Adrenal gland (tissue), 12 donors: ENCODE results near the gene SERAC1. TPM values are rescaled to one million over a fixed set of nuclear protein-coding genes. Genes with fewer than 3 reads are reported as not detected.

Experiments
- DNase-seq, 7 donors: peaks; one replicate each; pipeline ENCODE4 v3.0.0-alpha.2; 2019 to 2020
- H3K27ac ChIP-seq, 5 donors: fragments of 200-600 bp; sonication (generic) in 4 of 5; 1 replicate in 3 of 5; 2 replicates in 2 of 5; pipeline versions ENCODE4 v1.5.1 to v1.8.0; 2016 to 2020; ENCODE audit warnings: mild to moderate bottlenecking in 1 of 5
- H3K27me3 ChIP-seq: fragments of 200-600 bp; 2 replicates; pipeline ENCODE4 v1.8.0; 2021
- H3K36me3 ChIP-seq, 2 donors: fragments of 200-600 bp; replicated peaks in 1 of 2; 1 replicate in 1 of 2; 2 replicates in 1 of 2; pipeline versions ENCODE4 v1.5.1 to v1.8.0; 2018 to 2022
- H3K4me1 ChIP-seq, 2 donors: fragments of 200-600 bp; replicated peaks in 1 of 2; 1 replicate in 1 of 2; 2 replicates in 1 of 2; pipeline versions ENCODE4 v1.5.1 to v1.8.0; 2018 to 2021
- H3K4me3 ChIP-seq, 4 donors: fragments of 200-600 bp; sonication (generic) in 3 of 4; one replicate each; pipeline ENCODE4 v1.5.1; 2016 to 2018
- H3K9me3 ChIP-seq, 3 donors: fragments of 200-600 bp; sonication (generic) in 1 of 3; replicated peaks in 1 of 3; 1 replicate in 2 of 3; 2 replicates in 1 of 3; pipeline versions ENCODE4 v1.5.1 to v1.8.0; 2016 to 2021
- POLR2A ChIP-seq, 2 donors: fragments of 450-650 bp; IDR thresholded peaks; one replicate each; pipeline ENCODE4 v1.6.1; 2017; ENCODE audit warnings: antibody characterized with exemption in 2 of 2, mild to moderate bottlenecking in 2 of 2, moderate library complexity in 1 of 2
- WGBS, 4 donors: extraction: QIAGEN DNeasy Blood & Tissue Kit in 2 of 4; methylation state at CpG; one replicate each; pipeline versions ENCODE4 v1.1.5 to v1.1.7; 2013 to 2017; 5-methylcytosine and 5-hydroxymethylcytosine counted together
- intact Hi-C, 2 donors: fragments of 100-400 bp; cut with DNase I; formaldehyde crosslinking; loops; one replicate each; pipeline versions ENCODE4 v1.14.1 to v1.15.0; 2022 to 2023
- polyA plus RNA-seq, 3 donors: library from polyadenylated mRNA; stranded (reverse); fragments of 200-250 nt in 2 of 3; fragments of 350-450 nt in 1 of 3; fragmentation: Illumina TruSeq in 1 of 3; extraction: RNeasy Lipid Tissue Mini Kit (QIAGEN cat#74804) in 1 of 3; gene quantifications; one replicate each; pipeline ENCODE4 v1.2.3, GENCODE V29; 2013 to 2014
- total RNA-seq, 9 donors: library from RNA; depleted of rRNA in 4 of 9; stranded (reverse); fragments of >200 nt in 4 of 9; fragments of 120-200 nt in 1 of 9; fragmentation: NEBNext Ultra II Directional in 1 of 9; extraction: Animal tissue kit (Norgen Biotek cat#: 25700) in 1 of 9; gene quantifications; one replicate each; pipeline versions ENCODE4 v1.1.0 to v1.2.4, GENCODE V29; 2013 to 2023
- TF ChIP-seq, protein P1 (sequence below), 6 experiments: fragments of 450-650 bp in 4 of 6; fragments of 200-600 bp in 2 of 6; sonication (generic) in 1 of 6; IDR thresholded peaks; 1 replicate in 5 of 6; 2 replicates in 1 of 6; pipeline versions ENCODE4 v1.5.1 to v1.8.0; 2016 to 2021; ENCODE audit warnings: antibody characterized with exemption in 6 of 6, mild to moderate bottlenecking in 2 of 6, moderate library complexity in 1 of 6
- donor health status: healthy with polysubstance abuse.
- donor health status: Bipolar disorder and iron deficiency.
- donor health status: DM: yes; HTN: yes; CAD: no.
- donor health status: DM: no; HTN: no; CAD: no.
- donor health status: DM: no; HTN: no; CAD: no.
- donor health status: DM: yes; HTN: yes; CAD: no.

Gene SERAC1
- total and polyA plus RNA-seq, 12 donors = 5.0 to 20.0 (median 17.1) TPM

DNA sequence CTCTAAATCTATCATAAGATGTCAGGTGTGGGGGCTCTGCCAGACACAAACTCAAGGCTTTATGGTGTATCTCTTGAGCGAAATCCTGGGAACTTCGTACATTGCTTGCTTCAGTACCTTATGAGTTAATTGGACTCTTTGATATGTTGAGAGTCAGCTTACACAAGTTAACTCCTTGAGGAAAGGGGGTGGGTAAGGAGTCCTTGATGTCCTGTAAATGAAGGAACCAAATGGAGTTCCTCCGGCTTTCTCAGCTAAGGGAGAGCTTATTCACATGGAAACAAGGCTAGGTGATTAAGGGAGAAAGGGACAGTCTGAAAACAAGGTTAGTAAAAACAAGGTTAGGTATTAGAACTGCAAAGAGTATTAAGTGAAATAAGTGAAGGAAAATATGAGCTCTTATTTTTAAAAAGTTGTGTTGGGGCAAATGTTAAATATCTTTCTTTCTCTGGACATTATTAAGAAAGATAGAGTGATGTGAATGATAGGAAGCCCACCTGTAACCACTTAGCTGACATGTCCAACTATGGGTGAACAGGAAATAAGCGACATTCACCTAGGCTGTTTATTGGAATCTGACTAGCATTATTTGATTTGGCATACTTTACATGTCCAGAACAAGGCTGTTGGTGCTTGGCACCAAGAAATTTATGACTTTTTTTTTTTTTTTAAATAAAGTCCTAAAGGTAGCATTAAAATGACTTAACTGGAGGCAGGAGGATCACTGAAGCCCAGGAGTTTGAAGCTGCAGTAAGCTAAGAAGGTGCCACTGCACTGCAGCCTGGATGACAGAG lies 26.6 kb upstream of the SERAC1 start:
- intact Hi-C loops = no loop called here
- Histone ChIP-seq H3K4me3 (no peak overlapping the region), H3K27ac (no peak overlapping the region), H3K27me3 (no peaks in the 10 kb centered on the region), H3K4me1 (peaks cover 0 to 11% of the 10 kb centered on the region in 2 donors), H3K36me3 (no peaks in the 10 kb centered on the region), H3K9me3 (no peaks in the 10 kb centered on the region)
- whole genome bisulfite sequencing, 4 donors = 86 to 92% (median 91%) methylated on average over 4 of the region's 4 CpGs
- TF ChIP-seq POLR2A (IDR thresholded peaks at IDR 0.05) = no peak
- TF ChIP-seq, protein P1, sequence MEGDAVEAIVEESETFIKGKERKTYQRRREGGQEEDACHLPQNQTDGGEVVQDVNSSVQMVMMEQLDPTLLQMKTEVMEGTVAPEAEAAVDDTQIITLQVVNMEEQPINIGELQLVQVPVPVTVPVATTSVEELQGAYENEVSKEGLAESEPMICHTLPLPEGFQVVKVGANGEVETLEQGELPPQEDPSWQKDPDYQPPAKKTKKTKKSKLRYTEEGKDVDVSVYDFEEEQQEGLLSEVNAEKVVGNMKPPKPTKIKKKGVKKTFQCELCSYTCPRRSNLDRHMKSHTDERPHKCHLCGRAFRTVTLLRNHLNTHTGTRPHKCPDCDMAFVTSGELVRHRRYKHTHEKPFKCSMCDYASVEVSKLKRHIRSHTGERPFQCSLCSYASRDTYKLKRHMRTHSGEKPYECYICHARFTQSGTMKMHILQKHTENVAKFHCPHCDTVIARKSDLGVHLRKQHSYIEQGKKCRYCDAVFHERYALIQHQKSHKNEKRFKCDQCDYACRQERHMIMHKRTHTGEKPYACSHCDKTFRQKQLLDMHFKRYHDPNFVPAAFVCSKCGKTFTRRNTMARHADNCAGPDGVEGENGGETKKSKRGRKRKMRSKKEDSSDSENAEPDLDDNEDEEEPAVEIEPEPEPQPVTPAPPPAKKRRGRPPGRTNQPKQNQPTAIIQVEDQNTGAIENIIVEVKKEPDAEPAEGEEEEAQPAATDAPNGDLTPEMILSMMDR (IDR thresholded peaks at IDR 0.05) = no peak
- no peak for DNase-seq

DNA sequence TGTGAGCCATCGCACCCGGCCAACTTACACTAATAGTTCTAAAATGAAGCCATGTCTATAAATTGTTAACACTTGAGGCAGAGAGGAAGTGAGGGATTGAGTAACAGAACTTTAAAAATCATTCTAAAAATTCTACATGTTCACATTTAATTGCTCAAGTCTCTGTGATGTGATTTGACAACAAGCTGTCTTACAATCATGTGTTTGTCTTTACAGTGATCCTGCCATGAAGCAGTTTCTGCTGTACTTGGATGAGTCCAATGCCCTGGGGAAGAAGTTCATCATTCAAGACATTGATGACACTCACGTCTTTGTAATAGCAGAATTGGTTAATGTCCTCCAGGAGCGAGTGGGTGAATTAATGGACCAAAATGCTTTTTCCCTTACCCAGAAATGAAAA lies 23.7 kb upstream of the SERAC1 start:
- Histone ChIP-seq H3K27ac (peak overlapping the region in 1 of 5 donors; percentile 20), H3K4me3 (no peak overlapping the region), H3K9me3 (no peaks in the 10 kb centered on the region), H3K27me3 (no peaks in the 10 kb centered on the region), H3K4me1 (peaks cover 0 to 11% of the 10 kb centered on the region in 2 donors), H3K36me3 (no peaks in the 10 kb centered on the region)
- intact Hi-C loops = no loop called here
- TF ChIP-seq, protein P1 (IDR thresholded peaks at IDR 0.05) = no peak
- no peak for TF ChIP-seq POLR2A (IDR thresholded peaks at IDR 0.05)
- WGBS, 4 donors = 87 to 95% (median 92%) methylated on average over 4 of the region's 4 CpGs
- no peak for DNase-seq

DNA sequence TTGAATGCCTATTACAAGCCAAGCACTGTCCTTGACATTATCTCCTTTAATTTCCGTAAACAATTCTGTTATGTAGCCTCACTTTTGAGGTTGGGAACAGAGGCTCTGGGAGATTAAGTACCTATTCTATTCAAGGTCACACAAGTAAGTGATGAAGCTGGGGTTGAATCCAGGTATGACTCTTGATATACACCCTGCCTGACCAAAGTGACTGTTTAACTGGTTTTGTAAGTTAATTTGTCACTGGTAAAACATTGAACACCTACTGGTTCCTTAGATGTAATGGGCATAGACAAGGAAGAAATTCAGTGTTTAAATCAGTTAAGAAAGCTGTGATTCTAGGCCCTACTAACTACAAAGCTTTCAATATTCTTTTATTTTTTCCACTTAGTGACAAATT lies 23.0 kb upstream of the SERAC1 start:
- intact Hi-C loops = no loop called here
- Histone ChIP-seq H3K27ac (peak overlapping the region in 3 of 5 donors; percentile 20 to 61 (median 52)), H3K4me1 (peaks cover 0 to 15% of the 10 kb centered on the region in 2 donors), H3K4me3 (no peak overlapping the region), H3K9me3 (no peaks in the 10 kb centered on the region), H3K36me3 (no peaks in the 10 kb centered on the region), H3K27me3 (no peaks in the 10 kb centered on the region)
- WGBS, 4 donors = 35 to 54% (median 48%) methylated on average over 1 of the region's 1 CpG
- DNase-seq = no peak
- no peak for TF ChIP-seq POLR2A (IDR thresholded peaks at IDR 0.05)
- TF ChIP-seq, protein P1 (IDR thresholded peaks at IDR 0.05) = no peak

DNA sequence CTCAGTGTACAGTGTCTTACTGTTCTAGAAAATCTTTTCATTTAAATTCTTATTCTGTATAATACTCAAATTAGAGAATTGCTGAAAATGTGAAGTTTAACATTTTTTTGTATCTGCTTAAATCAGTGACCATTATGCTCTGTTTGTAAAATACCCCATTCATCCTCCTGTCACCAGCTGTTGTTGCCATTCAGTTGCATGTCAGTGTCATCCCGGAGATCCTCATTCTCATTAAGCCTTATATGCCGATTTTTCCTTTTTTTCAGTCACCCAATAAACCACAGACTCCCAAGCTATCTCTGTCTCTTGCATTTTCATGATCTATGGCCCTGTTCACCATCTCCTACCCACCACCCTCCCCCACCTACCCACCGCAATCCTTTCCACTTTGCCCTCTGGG lies 20.5 kb upstream of the SERAC1 start:
- no peak for DNase-seq
- Histone ChIP-seq H3K4me1 (peaks cover 5 to 24% of the 10 kb centered on the region in 2 donors), H3K4me3 (no peak overlapping the region), H3K27ac (no peak overlapping the region), H3K27me3 (no peaks in the 10 kb centered on the region), H3K9me3 (no peaks in the 10 kb centered on the region), H3K36me3 (no peaks in the 10 kb centered on the region)
- 92 to 96% (median 95%) methylated on average over 3 of the region's 3 CpGs for WGBS, 4 donors
- TF ChIP-seq POLR2A (IDR thresholded peaks at IDR 0.05) = no peak
- TF ChIP-seq, protein P1 (IDR thresholded peaks at IDR 0.05) = no peak
- intact Hi-C loops = no loop called here
